ENCODE data around the gene DCP1B. TPM values are rescaled to one million over a fixed set of nuclear protein-coding genes. Genes with fewer than 3 reads are reported as not detected.

The DCP1B gene
- total RNA-seq, 2 experiments from 2014 or later, result 14.2 to 15.2 TPM

GRCh38 chr12:1980282-1980681 is 24.0 kb downstream of the DCP1B start:
- H3K27me3 Mint-ChIP-seq, result no peaks in the 10 kb centered on the region
- ATAC-seq (no peak), DNase-seq (no peak)
- no peak overlapping the region for H3K27ac Mint-ChIP-seq
- H3K36me3 Mint-ChIP-seq, result peaks cover 24% of the 10 kb centered on the region
- H3K4me1 Mint-ChIP-seq, result peaks cover 2% of the 10 kb centered on the region
- no peak overlapping the region for H3K4me3 Mint-ChIP-seq
- CTCF ChIA-PET, result interaction anchor here (1.2 kb wide), 1 partner anchor 32 kb away, joined by 3 read pairs; no protein-coding TSS in a partner anchor
- H3K9me3 Mint-ChIP-seq (ENCODE audit: low read depth), result peaks cover 7% of the 10 kb centered on the region

GRCh38 chr12:1978078-1978862 is 26.0 kb downstream of the DCP1B start:
- CTCF ChIA-PET, result no interaction called here
- no peaks in the 10 kb centered on the region for H3K27me3 Mint-ChIP-seq
- no peak overlapping the region for H3K27ac Mint-ChIP-seq
- no peak for DNase-seq
- H3K4me1 Mint-ChIP-seq, result peaks cover 2% of the 10 kb centered on the region
- no peak overlapping the region for H3K4me3 Mint-ChIP-seq
- ATAC-seq, result no peak
- H3K36me3 Mint-ChIP-seq, result peaks cover 7% of the 10 kb centered on the region
- H3K9me3 Mint-ChIP-seq (ENCODE audit: low read depth), result no peaks in the 10 kb centered on the region

- no peaks in the 10 kb centered on the region for H3K9me3 Mint-ChIP-seq (ENCODE audit: low read depth)
- CTCF ChIA-PET, result interaction anchor here (0.9 kb wide), 1 partner anchor 38 kb away, joined by 4 read pairs; no protein-coding TSS in a partner anchor
Measured at GRCh38 chr12:1977588-1977987, 26.7 kb downstream of the DCP1B start.

GRCh38 chr12:1977109-1977508 is 27.1 kb downstream of the DCP1B start:
- CTCF ChIA-PET, result interaction anchor here (0.9 kb wide), 1 partner anchor 38 kb away, joined by 4 read pairs; no protein-coding TSS in a partner anchor
- Mint-ChIP-seq H3K4me3 (no peak overlapping the region), H3K36me3 (peaks cover 6% of the 10 kb centered on the region), H3K27ac (no peak overlapping the region), H3K27me3 (no peaks in the 10 kb centered on the region), H3K4me1 (peaks cover 2% of the 10 kb centered on the region), H3K9me3 (ENCODE audit: low read depth) (no peaks in the 10 kb centered on the region)
- DNase-seq, result no peak
- no peak for ATAC-seq

More at GRCh38 chr12:1977588-1977987, 26.7 kb downstream of the DCP1B start:
- ATAC-seq (no peak), DNase-seq (no peak)
- H3K4me1 Mint-ChIP-seq, result peaks cover 2% of the 10 kb centered on the region
- no peaks in the 10 kb centered on the region for H3K27me3 Mint-ChIP-seq
- no peak overlapping the region for H3K27ac Mint-ChIP-seq
- H3K36me3 Mint-ChIP-seq, result peaks cover 8% of the 10 kb centered on the region
- H3K4me3 Mint-ChIP-seq, result no peak overlapping the region

- CTCF ChIA-PET, result interaction anchor here (1.4 to 1.8 kb wide), 2 partner anchors 9 to 17 kb away, joined by 3 to 4 read pairs; no protein-coding TSS in a partner anchor
- H3K4me1 Mint-ChIP-seq, result peaks cover 2% of the 10 kb centered on the region
- DNase-seq (no peak), ATAC-seq (no peak)
- H3K27ac Mint-ChIP-seq, result no peak overlapping the region
- no peaks in the 10 kb centered on the region for H3K27me3 Mint-ChIP-seq
- peaks cover 2% of the 10 kb centered on the region for H3K36me3 Mint-ChIP-seq
- H3K4me3 Mint-ChIP-seq, result no peak overlapping the region
- H3K9me3 Mint-ChIP-seq (ENCODE audit: low read depth), result no peaks in the 10 kb centered on the region
Measured at GRCh38 chr12:1974812-1975211, 29.4 kb downstream of the DCP1B start.

- Mint-ChIP-seq H3K9me3 (ENCODE audit: low read depth) (no peaks in the 10 kb centered on the region), H3K36me3 (peaks cover 2% of the 10 kb centered on the region), H3K4me1 (no peaks in the 10 kb centered on the region), H3K27ac (no peak overlapping the region), H3K4me3 (no peak overlapping the region), H3K27me3 (no peaks in the 10 kb centered on the region)
- CTCF ChIA-PET, result no interaction called here
- DNase-seq (no peak), ATAC-seq (no peak)
Measured at GRCh38 chr12:1972856-1973317, 31.4 kb downstream of the DCP1B start.

GRCh38 chr12:1972260-1972659 is 32.0 kb downstream of the DCP1B start:
- CTCF ChIA-PET, result no interaction called here

GRCh38 chr12:1970331-1970900 is 33.8 kb downstream of the DCP1B start:
- H3K36me3 Mint-ChIP-seq, result peaks cover 7% of the 10 kb centered on the region
- H3K27ac Mint-ChIP-seq, result no peak overlapping the region
- DNase-seq (no peak), ATAC-seq (no peak)
- no peak overlapping the region for H3K4me3 Mint-ChIP-seq
- H3K27me3 Mint-ChIP-seq, result no peaks in the 10 kb centered on the region
- CTCF ChIA-PET, result no interaction called here
- no peaks in the 10 kb centered on the region for H3K9me3 Mint-ChIP-seq (ENCODE audit: low read depth)
- H3K4me1 Mint-ChIP-seq, result no peaks in the 10 kb centered on the region

More at GRCh38 chr12:1972260-1972659, 32.0 kb downstream of the DCP1B start:
- Mint-ChIP-seq H3K9me3 (ENCODE audit: low read depth) (no peaks in the 10 kb centered on the region), H3K4me3 (no peak overlapping the region), H3K4me1 (no peaks in the 10 kb centered on the region), H3K36me3 (peaks cover 3% of the 10 kb centered on the region), H3K27ac (no peak overlapping the region), H3K27me3 (no peaks in the 10 kb centered on the region)
- DNase-seq (no peak), ATAC-seq (no peak)

GRCh38 chr12:1966561-1967226 is 37.6 kb downstream of the DCP1B start:
- Mint-ChIP-seq H3K9me3 (ENCODE audit: low read depth) (no peaks in the 10 kb centered on the region), H3K27ac (no peak overlapping the region), H3K36me3 (peaks cover 12% of the 10 kb centered on the region), H3K4me1 (no peaks in the 10 kb centered on the region), H3K27me3 (no peaks in the 10 kb centered on the region), H3K4me3 (no peak overlapping the region)
- CTCF ChIA-PET, result interaction anchor here (1.1 to 1.7 kb wide), 3 partner anchors 8 to 27 kb away, joined by 3 to 7 read pairs (median 4); no protein-coding TSS in a partner anchor
- ATAC-seq (no peak), DNase-seq (no peak)

GRCh38 chr12:1965916-1966315 is 38.3 kb downstream of the DCP1B start:
- ATAC-seq, result no peak
- CTCF ChIA-PET, result interaction anchor here (1.3 to 1.7 kb wide), 2 partner anchors 9 to 26 kb away, joined by 4 to 7 read pairs; no protein-coding TSS in a partner anchor
- no peak overlapping the region for H3K4me3 Mint-ChIP-seq

GRCh38 chr12:1962051-1963020 is 41.9 kb downstream of the DCP1B start:
- H3K36me3 Mint-ChIP-seq, result peaks cover 27% of the 10 kb centered on the region
- CTCF ChIA-PET, result interaction anchor here (0.8 kb wide), 1 partner anchor 22 kb away, joined by 4 read pairs; no protein-coding TSS in a partner anchor

More at GRCh38 chr12:1965916-1966315, 38.3 kb downstream of the DCP1B start:
- H3K4me1 Mint-ChIP-seq, result no peaks in the 10 kb centered on the region
- no peak for DNase-seq
- no peak overlapping the region for H3K27ac Mint-ChIP-seq
- no peaks in the 10 kb centered on the region for H3K27me3 Mint-ChIP-seq
- peaks cover 13% of the 10 kb centered on the region for H3K36me3 Mint-ChIP-seq
- no peaks in the 10 kb centered on the region for H3K9me3 Mint-ChIP-seq (ENCODE audit: low read depth)

GRCh38 chr12:1956716-1957115 is 47.5 kb downstream of the DCP1B start:
- no peak overlapping the region for H3K27ac Mint-ChIP-seq
- no peaks in the 10 kb centered on the region for H3K4me1 Mint-ChIP-seq
- no peaks in the 10 kb centered on the region for H3K9me3 Mint-ChIP-seq (ENCODE audit: low read depth)
- H3K27me3 Mint-ChIP-seq, result no peaks in the 10 kb centered on the region
- CTCF ChIA-PET, result interaction anchor here (6.1 kb wide), 1 partner anchor 16 kb away, joined by 31 read pairs; no protein-coding TSS in a partner anchor
- no peak overlapping the region for H3K4me3 Mint-ChIP-seq
- H3K36me3 Mint-ChIP-seq, result peaks cover 23% of the 10 kb centered on the region
- ATAC-seq (no peak), DNase-seq (no peak)

More at GRCh38 chr12:1962051-1963020, 41.9 kb downstream of the DCP1B start:
- H3K27ac Mint-ChIP-seq, result no peak overlapping the region
- ATAC-seq, result no peak
- no peaks in the 10 kb centered on the region for H3K27me3 Mint-ChIP-seq
- DNase-seq, result no peak
- H3K4me1 Mint-ChIP-seq, result no peaks in the 10 kb centered on the region
- H3K9me3 Mint-ChIP-seq (ENCODE audit: low read depth), result no peaks in the 10 kb centered on the region
- H3K4me3 Mint-ChIP-seq, result no peak overlapping the region

Measured in activated CD8-positive, alpha-beta memory T cell treated with anti-CD3 and anti-CD28 coated beads, Interleukin-2, amount 10 ng/mL, durations not matched to agents 7 days and 5 days (primary cell).